K562 (cell line): ENCODE results near the gene TMEM252. TPM values are rescaled to one million over a fixed set of nuclear protein-coding genes. Genes with fewer than 3 reads are reported as not detected.

Experiments
- ATAC-seq: fragments of 200-7000 bp; cut with Tn5 transposase; 3 replicates; pipeline ENCODE4 v1.9.1; 2020; ENCODE audit warnings: moderate library complexity
- BruUV-seq: library from RNA; stranded (reverse); fragments of 400-500 nt; replicated peaks from 2 replicates; lab custom pipeline; 2021; lab: Mats Ljungman, UMichigan
- CTCF ChIA-PET: fragments of 300-600 bp; formaldehyde crosslinking; extraction: SDS; loops from one replicate; lab custom pipeline; 2021; ENCODE audit warnings: low intra/inter-chr PET ratio; lab: Yijun Ruan, JAX
- POLR2A ChIA-PET: fragments of 300-600, 350-650 bp; sonication (Branson Sonifier 250); formaldehyde crosslinking; extraction: SDS; loops from one replicate; lab custom pipeline; 2021; ENCODE audit warnings: antibody characterized with exemption, inconsistent platforms; lab: Yijun Ruan, JAX
- DNase-seq, 4 experiments: peaks; one replicate each; pipeline versions ENCODE4 v3.0.0 to v3.0.0-alpha.2; 2011 to 2018; ENCODE audit warnings: low spot score in 3 of 4, mixed read lengths in 3 of 4; ENCODE audit errors: extremely low read depth in 1 of 4
- FAIRE-seq: peaks from 2 replicates; lab custom pipeline; 2011; peaks lifted over from hg19 to GRCh38; lab: Jason Lieb, UNC
- H2AFZ ChIP-seq: 2 replicates; pipeline ENCODE4 v1.6.0; 2011; ENCODE audit warnings: low read depth, low read length, control low read depth, inconsistent platforms
- H3K27ac ChIP-seq: fragments of 200-600 bp; 3 replicates; pipeline ENCODE4 v1.8.0; 2011; ENCODE audit warnings: low read depth, mild to moderate bottlenecking, control low read depth, inconsistent platforms, low read length, moderate library complexity, mixed read lengths; ENCODE audit errors: extremely low read depth
- H3K27me3 ChIP-seq, 2 experiments: fragments of 300-600 bp in 1 of 2; 2 replicates in 1 of 2; 3 replicates in 1 of 2; pipeline versions ENCODE4 v1.6.0 to v1.8.0; 2011; ENCODE audit warnings: inconsistent platforms in 2 of 2, low read length in 2 of 2, mild to moderate bottlenecking in 1 of 2, mixed read lengths in 1 of 2, moderate library complexity in 1 of 2; ENCODE audit not compliant: control insufficient read depth in 2 of 2, insufficient read depth in 2 of 2
- H3K36me3 ChIP-seq: fragments of 300-600 bp; 3 replicates; pipeline ENCODE4 v1.8.0; 2011; ENCODE audit warnings: mild to moderate bottlenecking, low read length, inconsistent platforms; ENCODE audit not compliant: control insufficient read depth, insufficient read depth
- H3K4me1 ChIP-seq, 2 experiments: fragments of 200-600 bp in 1 of 2; replicated peaks in 1 of 2; 2 replicates in 1 of 2; 3 replicates in 1 of 2; pipeline versions ENCODE4 v1.5.1 to v1.8.0; 2011; ENCODE audit warnings: inconsistent platforms in 2 of 2, low read length in 2 of 2, mild to moderate bottlenecking in 1 of 2, mixed read lengths in 1 of 2, moderate library complexity in 1 of 2; ENCODE audit not compliant: control insufficient read depth in 2 of 2, insufficient read depth in 2 of 2
- H3K4me2 ChIP-seq: 2 replicates; pipeline ENCODE4 v1.6.1; 2011; ENCODE audit warnings: low read length, control low read depth, inconsistent platforms, mixed read lengths; ENCODE audit not compliant: insufficient read depth
- H3K4me3 ChIP-seq: fragments of 200-600 bp; sonication (generic), shearing (Covaris generic); 2 replicates; pipeline ENCODE4 v1.5.1; 2016; ENCODE audit warnings: control low read depth, inconsistent platforms
- H3K79me2 ChIP-seq: fragments of 200-600 bp; 3 replicates; pipeline ENCODE4 v1.8.0; 2011; ENCODE audit warnings: low read length, inconsistent platforms; ENCODE audit not compliant: control insufficient read depth, insufficient read depth
- H3K9ac ChIP-seq, 2 experiments: 2 replicates each; pipeline versions ENCODE4 v1.6.0 to v1.6.1; 2011; ENCODE audit warnings: low read depth in 2 of 2, low read length in 2 of 2, control low read depth in 1 of 2, inconsistent platforms in 1 of 2, mild to moderate bottlenecking in 1 of 2, mixed read lengths in 1 of 2; ENCODE audit not compliant: insufficient read depth in 1 of 2
- H3K9me1 ChIP-seq: one replicate; pipeline ENCODE4 v1.6.0; 2011; ENCODE audit warnings: inconsistent platforms, mild to moderate bottlenecking, low read length, moderate library complexity; ENCODE audit not compliant: control insufficient read depth, insufficient read depth
- H3K9me3 ChIP-seq: replicated peaks from 2 replicates; pipeline ENCODE4 v1.5.1; 2011; ENCODE audit warnings: low read depth, low read length, inconsistent platforms; ENCODE audit not compliant: control insufficient read depth, insufficient read depth
- H4K20me1 ChIP-seq: replicated peaks from 2 replicates; pipeline ENCODE4 v1.6.1; 2011; ENCODE audit warnings: low read length, inconsistent platforms, mixed read lengths; ENCODE audit not compliant: control insufficient read depth, insufficient read depth
- AFF1 ChIP-seq, 2 experiments: fragments of 450-650 bp; IDR thresholded peaks; 2 replicates each; pipeline ENCODE4 v1.6.1; 2018; ENCODE audit warnings: mild to moderate bottlenecking in 2 of 2, low read depth in 1 of 2; ENCODE audit not compliant: partially characterized antibody in 2 of 2
- BRD9 ChIP-seq: fragments of 450-650 bp; IDR thresholded peaks from 2 replicates; pipeline ENCODE4 v1.6.1; 2018; ENCODE audit warnings: low read depth; ENCODE audit not compliant: partially characterized antibody
- ETV6 ChIP-seq, 3 experiments: fragments of 150-350 bp in 1 of 3; sonication (generic) in 1 of 3; formaldehyde crosslinking in 1 of 3; IDR thresholded peaks; 2 replicates each; pipeline versions ENCODE4 v1.6.1 to v1.8.0; 2014 to 2022; ENCODE audit warnings: borderline replicate concordance in 2 of 3, low read depth in 2 of 3, antibody characterized with exemption in 1 of 3, low read length in 1 of 3, mild to moderate bottlenecking in 1 of 3, missing genetic modification reagents in 1 of 3
- FIP1L1 ChIP-seq: fragments of 200-400 bp; formaldehyde crosslinking; IDR thresholded peaks from 2 replicates; pipeline ENCODE4 v1.6.1; 2018; ENCODE audit warnings: mild to moderate bottlenecking, low read depth, low read length; ENCODE audit not compliant: poor library complexity, severe bottlenecking
- HDAC8 ChIP-seq: fragments of 450-650 bp; IDR thresholded peaks from 2 replicates; pipeline ENCODE4 v1.6.1; 2016; ENCODE audit warnings: mild to moderate bottlenecking, missing genetic modification characterization, moderate library complexity, missing compliant biosample characterization
- NCOR1 ChIP-seq: fragments of 450-650 bp; IDR thresholded peaks from 2 replicates; pipeline ENCODE4 v1.6.1; 2016; ENCODE audit warnings: mild to moderate bottlenecking, moderate library complexity
- NR2F6 ChIP-seq: fragments of 450-650 bp; formaldehyde crosslinking; IDR thresholded peaks from 2 replicates; pipeline ENCODE4 v1.4.0; 2020; ENCODE audit warnings: mild to moderate bottlenecking
- NUFIP1 ChIP-seq: fragments of 450-650 bp; IDR thresholded peaks from 2 replicates; pipeline ENCODE4 v1.6.1; 2018; ENCODE audit not compliant: partially characterized antibody
- PHF21A ChIP-seq: fragments of 450-650 bp; IDR thresholded peaks from 2 replicates; pipeline ENCODE4 v1.6.1; 2017; ENCODE audit warnings: low read depth, borderline replicate concordance
- SFPQ ChIP-seq: fragments of 200-400 bp; formaldehyde crosslinking; IDR thresholded peaks from 2 replicates; pipeline ENCODE4 v1.6.1; 2017; ENCODE audit warnings: mild to moderate bottlenecking, low read depth, low read length, moderate library complexity
- SMAD4 ChIP-seq: fragments of 250-450 bp; sonication (Bioruptor Pico); conservative IDR thresholded peaks from 2 replicates; pipeline ENCODE4 v1.8.0; 2021; ENCODE audit warnings: inconsistent platforms, mild to moderate bottlenecking, moderate library complexity
- YBX1 ChIP-seq: fragments of 450-650 bp; IDR thresholded peaks from 2 replicates; pipeline ENCODE4 v1.7.1; 2016; ENCODE audit warnings: mild to moderate bottlenecking
- ZBTB1 ChIP-seq: sonication (generic); formaldehyde crosslinking; IDR thresholded peaks from 2 replicates; pipeline ENCODE4 v1.8.1; 2023; ENCODE audit warnings: missing genetic modification reagents, low read depth, mild to moderate bottlenecking, borderline replicate concordance
- WGBS: fragments of 100-300 bp; shearing (Covaris generic); methylation state at CpG from one replicate; pipeline ENCODE4 v1.1.6; 2016; ENCODE audit warnings: low coverage, mixed read lengths; ENCODE audit not compliant: insufficient coverage; ENCODE audit errors: missing lambda C conversion rate; 5-methylcytosine and 5-hydroxymethylcytosine counted together
- in situ Hi-C: fragments of 300-500 bp; cut with MboI; formaldehyde crosslinking; loops from 4 replicates; pipeline ENCODE4 v1.15.0; 2018; ENCODE audit warnings: inconsistent platforms, mixed read lengths
- intact Hi-C: fragments of 100-400 bp; cut with micrococcal nuclease; formaldehyde crosslinking; loops from 2 replicates; pipeline ENCODE4 v1.14.2; 2022
- polyA plus RNA-seq, 8 experiments: library from polyadenylated mRNA; depleted of rRNA in 4 of 8; stranded (reverse) in 5 of 8; unstranded in 3 of 8; fragments of >200 nt; fragmentation: Nextera tagmentation in 2 of 8; fragmentation: Illumina TruSeq in 1 of 8; extraction: Ambion mirVana in 2 of 8; extraction: Trizol in 1 of 8; gene quantifications; 2 replicates each; pipeline versions ENCODE4 v1.2.1 to v1.2.3, GENCODE V29; 2011 to 2014; ENCODE audit warnings: inconsistent platforms in 1 of 8, missing spikeins in 1 of 8
- total RNA-seq, 7 experiments: library from RNA; depleted of rRNA in 6 of 7; stranded (reverse); fragments of >200 nt in 6 of 7; fragmentation: Illumina TruSeq in 2 of 7; extraction: Trizol in 2 of 7; gene quantifications; 2 replicates each; pipeline versions ENCODE4 v1.2.1 to v1.2.3, GENCODE V29; 2011 to 2021; ENCODE audit warnings: low replicate concordance in 1 of 7

TMEM252 gene
- total and polyA plus RNA-seq, 9 of the 15 experiments (the other 6 are each of a cell fraction or from before 2014, with no cell fraction given): not detected

- TF ChIP-seq SFPQ (no peak), NUFIP1 (no peak), NR2F6 (CRISPR knock-in tag) (no peak)
Observed at GRCh38 chr9:68515326-68516017, 25.2 kb downstream of the TMEM252 start (continued).

DNA sequence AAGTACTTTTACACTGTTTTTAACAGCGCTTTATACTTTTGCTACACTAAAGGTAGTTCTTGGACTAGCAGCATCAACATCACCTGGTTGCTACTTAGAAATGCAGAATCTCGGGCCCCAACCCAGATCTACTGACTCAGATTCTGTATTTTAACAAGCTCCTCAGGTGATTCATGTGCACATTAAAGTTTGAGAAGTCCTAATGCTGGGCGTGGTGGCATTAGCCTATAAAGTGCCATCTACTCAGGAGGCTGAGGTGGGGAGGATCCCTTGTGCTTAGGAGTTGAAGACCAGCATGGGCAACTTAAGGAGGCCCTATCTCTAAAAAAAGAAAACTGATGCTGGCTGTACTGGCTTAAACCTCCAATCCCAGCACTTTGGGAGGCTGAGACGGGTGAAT is 26.7 kb downstream of the TMEM252 start:
- FAIRE-seq (no peak), ATAC-seq (no peak), DNase-seq (no peak)
- Histone ChIP-seq H3K9me3 (no peaks in the 10 kb centered on the region), H3K9me1 (no peaks in the 10 kb centered on the region), H3K9ac (no peak overlapping the region), H3K36me3 (no peaks in the 10 kb centered on the region), H3K4me2 (no peak overlapping the region), H3K4me3 (no peak overlapping the region), H3K4me1 (peaks cover 0 to 4% of the 10 kb centered on the region in 2 experiments; a peak in 2 of 5 replicates), H3K27ac (no peak overlapping the region), H2AFZ (no peak overlapping the region), H4K20me1 (no peaks in the 10 kb centered on the region), H3K79me2 (no peaks in the 10 kb centered on the region), H3K27me3 (no peaks in the 10 kb centered on the region)
- 14% methylated on average over 3 of the region's 4 CpGs for WGBS
- BruUV-seq: no TSS peak
- ChIA-PET POLR2A (no interaction called here), CTCF (no interaction called here)
- intact Hi-C loops (no loop called here), in situ Hi-C loops (no loop called here)
- TF ChIP-seq ETV6 (IDR thresholded peaks at IDR 0.05; ENCODE audit: borderline replicate concordance in 1 of 2, low read depth in 2 of 2, low read length in 1 of 2) (no peak), ETV6 (CRISPR knock-in tag; IDR thresholded peaks at IDR 0.05; ENCODE audit: borderline replicate concordance) (no peak), NCOR1 (no peak), HDAC8 (tag) (no peak), PHF21A (no peak), SMAD4 (CRISPR knock-in tag) (no peak), AFF1 (IDR thresholded peaks at IDR 0.05; ENCODE audit: low read depth in 1 of 2, partially characterized antibody in 2 of 2) (no peak), BRD9 (no peak), FIP1L1 (no peak), ZBTB1 (no peak), YBX1 (no peak)
